GM21825 (cell line): ENCODE data around the gene ZNF341.

Experiments used
- ATAC-seq: cut with Tn5 transposase; IDR thresholded peaks from one replicate; pipeline ENCODE4 v1.9.1; 2021; ENCODE audit warnings: mild to moderate bottlenecking, moderate library complexity; ENCODE audit not compliant: unreplicated experiment

The ZNF341 gene

GRCh38 chr20:33839591-33839990, 107.8 kb downstream of the ZNF341 start:
- no peak for ATAC-seq

DNA sequence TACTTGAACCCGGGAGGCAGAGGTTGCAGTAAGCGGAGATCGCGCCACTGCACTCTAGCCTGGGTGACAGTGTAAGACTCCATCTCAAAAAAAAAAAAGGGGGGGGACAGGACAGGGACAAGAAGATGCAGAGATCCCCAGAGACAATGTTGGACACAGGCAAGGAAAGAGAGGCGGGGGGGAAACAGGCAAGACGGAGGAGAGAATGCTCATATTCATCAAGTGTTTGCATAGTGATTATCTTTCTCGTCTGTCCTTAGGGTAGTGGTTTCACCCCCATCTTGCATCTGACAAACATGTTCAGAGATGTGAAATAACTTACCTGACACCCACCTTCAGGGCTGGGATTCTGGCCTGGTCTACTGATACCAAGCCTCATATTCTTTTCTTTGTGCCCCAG, 108.4 kb downstream of the ZNF341 start:
- ATAC-seq, result no peak

DNA sequence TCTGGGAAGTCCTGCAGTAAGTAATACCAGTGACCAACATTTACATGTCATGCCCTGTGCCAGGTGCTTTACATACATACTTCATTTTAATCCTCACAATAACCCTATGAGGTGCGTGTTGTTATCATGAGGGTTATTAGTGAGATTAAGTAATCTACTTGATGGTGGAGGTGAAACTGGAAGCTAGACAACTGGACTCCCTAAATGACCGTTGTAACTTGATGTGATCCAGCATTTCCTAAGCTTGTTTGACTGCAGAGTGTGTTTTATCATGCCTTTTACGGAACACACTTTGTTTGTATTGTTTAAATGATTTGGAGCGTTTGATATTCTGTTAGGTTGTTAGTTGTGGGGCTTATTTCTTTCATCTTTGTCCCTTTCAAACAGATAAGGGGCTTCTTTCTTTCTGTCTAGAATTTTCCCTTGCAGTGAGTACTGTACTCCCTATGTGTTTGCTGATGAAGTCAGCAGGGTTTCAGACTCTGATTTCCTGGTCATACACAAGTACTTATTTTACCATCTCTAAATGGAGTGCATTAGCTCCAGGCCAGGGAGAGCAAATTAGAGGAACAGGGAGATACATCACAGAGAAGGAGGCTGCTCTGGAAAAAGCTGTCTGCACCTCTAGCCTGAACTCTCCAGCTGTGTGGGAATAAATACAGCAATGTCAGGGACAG, 109.1 kb downstream of the ZNF341 start:
- ATAC-seq, result no peak

DNA sequence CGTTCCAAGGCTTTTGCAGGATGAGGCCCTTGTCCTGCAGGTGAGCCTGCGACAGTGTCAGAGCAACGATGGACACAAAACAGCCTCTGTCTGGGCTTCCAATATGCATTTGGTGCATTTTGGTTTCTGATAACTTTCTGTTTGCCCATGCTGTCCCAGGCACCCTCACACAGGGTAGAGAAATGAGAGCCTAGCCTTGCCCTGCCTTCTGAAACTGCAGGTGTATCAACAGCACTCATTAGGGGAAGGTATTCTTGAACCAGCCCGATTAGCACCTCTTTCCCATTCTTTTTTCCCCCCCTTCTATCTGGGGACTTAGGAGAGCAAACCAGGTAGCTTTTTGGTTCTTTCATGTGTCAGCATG, 109.6 kb downstream of the ZNF341 start:
- ATAC-seq, result no peak
